MG63 (cell line): ENCODE measurements around the gene RNF5. TPM values are rescaled to one million over a fixed set of nuclear protein-coding genes. Genes with fewer than 3 reads are reported as not detected.

ENCODE experiments used
- DNase-seq: peaks from one replicate; pipeline ENCODE4 v3.0.0-alpha.2; 2020
- H3K27me3 ChIP-seq: fragments of 250-450 bp; sonication (Bioruptor Pico); 2 replicates; pipeline ENCODE4 v1.5.1; 2020; ENCODE audit warnings: mild to moderate bottlenecking, moderate library complexity
- H3K36me3 ChIP-seq: fragments of 250-450 bp; sonication (Bioruptor Pico); 2 replicates; pipeline ENCODE4 v1.5.1; 2020; ENCODE audit warnings: mild to moderate bottlenecking, moderate library complexity
- H3K4me3 ChIP-seq: fragments of 250-450 bp; sonication (Bioruptor Pico); 2 replicates; pipeline ENCODE4 v1.5.1; 2020; ENCODE audit warnings: mild to moderate bottlenecking, moderate library complexity
- H3K9me3 ChIP-seq: fragments of 250-450 bp; sonication (Bioruptor Pico); 2 replicates; pipeline ENCODE4 v1.5.1; 2020; ENCODE audit warnings: mild to moderate bottlenecking, moderate library complexity
- total RNA-seq: library from RNA; depleted of rRNA; stranded (reverse); fragments of >200 nt; shearing (Covaris generic); gene quantifications from 2 replicates; pipeline ENCODE4 v1.2.3, GENCODE V29; 2014; ENCODE audit warnings: low replicate concordance

Gene RNF5
- total RNA-seq, 1 experiment from 2014 or later: 38.3 TPM

DNA sequence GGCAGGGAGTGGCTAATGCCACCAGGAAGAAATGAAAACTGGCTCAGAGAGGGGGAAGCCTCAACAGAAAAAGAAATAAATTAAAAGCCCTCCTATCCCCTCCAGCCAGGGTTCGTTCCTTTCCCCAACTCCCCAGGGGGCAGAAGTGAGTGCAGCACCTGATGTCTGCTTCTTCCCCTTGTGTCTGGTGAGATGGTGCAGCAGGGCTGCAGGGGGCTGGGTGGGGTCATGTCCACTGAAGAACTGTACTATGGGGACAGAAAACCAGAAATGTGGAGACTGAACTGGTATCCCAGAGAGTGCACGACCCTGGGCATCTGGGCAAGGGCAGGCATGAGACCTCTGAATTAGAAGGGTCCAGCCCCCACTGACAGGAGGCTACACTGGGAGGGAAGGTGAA lies 9.9 kb upstream of the RNF5 start:
- H3K27me3 ChIP-seq: no peaks in the 10 kb centered on the region
- DNase-seq: no peak
- no peak overlapping the region for H3K4me3 ChIP-seq
- no peaks in the 10 kb centered on the region for H3K9me3 ChIP-seq
- H3K36me3 ChIP-seq: no peaks in the 10 kb centered on the region

DNA sequence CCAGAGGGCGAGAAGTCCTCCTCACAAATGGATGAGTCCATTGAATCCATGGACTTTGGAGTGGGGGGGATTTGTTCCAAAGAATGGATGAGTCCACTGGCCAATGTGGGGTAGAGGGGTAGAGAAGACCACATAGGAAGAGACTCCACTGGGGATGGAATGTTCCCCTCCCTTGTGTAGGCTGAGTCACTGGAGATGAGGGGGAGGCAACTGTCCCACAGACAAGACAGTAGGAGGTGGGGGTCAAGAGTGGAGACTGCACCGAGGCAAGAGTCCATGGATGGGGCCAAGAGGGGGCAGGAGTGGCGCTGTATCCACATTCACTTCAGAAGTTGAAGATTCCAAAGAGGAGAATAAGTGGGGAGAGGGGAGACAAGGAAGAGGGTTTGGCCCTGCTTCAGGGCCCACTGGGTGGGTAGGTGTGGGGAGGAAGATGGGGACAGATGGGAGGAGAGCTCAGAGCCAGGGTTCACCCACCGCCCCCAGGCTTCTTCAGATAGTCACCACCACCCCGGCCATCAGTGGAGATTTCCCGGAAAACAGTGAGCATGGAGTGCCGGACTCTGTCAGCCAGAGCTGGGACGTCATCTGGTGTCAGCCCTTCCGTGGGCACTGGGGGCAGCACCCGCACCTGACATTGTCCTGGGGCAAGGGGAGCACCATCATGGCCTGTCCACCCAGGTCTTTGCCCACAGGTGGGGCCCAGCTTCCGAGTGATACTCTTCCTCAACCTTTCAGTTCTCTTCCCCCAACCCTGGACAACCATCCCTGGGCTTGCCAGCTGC lies 9.2 kb upstream of the RNF5 start:
- Histone ChIP-seq H3K4me3 (no peak overlapping the region), H3K36me3 (no peaks in the 10 kb centered on the region), H3K27me3 (no peaks in the 10 kb centered on the region), H3K9me3 (no peaks in the 10 kb centered on the region)
- DNase-seq: no peak

DNA sequence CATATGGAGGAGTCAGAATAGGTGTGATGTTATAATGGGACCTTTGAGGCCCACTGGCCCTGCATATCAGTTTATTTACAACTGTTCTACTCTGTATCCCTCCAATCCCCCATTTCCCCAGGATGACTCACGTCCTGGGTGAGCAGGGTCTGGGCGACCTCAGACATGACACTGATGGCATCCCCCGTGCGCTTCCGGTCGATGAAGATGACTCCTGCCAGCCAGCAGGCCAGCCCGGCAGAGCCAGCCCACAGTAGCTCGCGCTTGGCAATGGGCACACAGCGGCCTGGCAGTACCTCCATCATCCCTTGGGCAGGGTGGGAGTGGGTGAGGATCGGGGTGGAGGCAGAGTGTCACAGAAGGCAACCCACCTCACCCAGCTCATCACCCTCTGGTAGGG lies 7.9 kb upstream of the RNF5 start:
- DNase-seq: no peak
- Histone ChIP-seq H3K4me3 (no peak overlapping the region), H3K27me3 (no peaks in the 10 kb centered on the region), H3K36me3 (no peaks in the 10 kb centered on the region), H3K9me3 (no peaks in the 10 kb centered on the region)

DNA sequence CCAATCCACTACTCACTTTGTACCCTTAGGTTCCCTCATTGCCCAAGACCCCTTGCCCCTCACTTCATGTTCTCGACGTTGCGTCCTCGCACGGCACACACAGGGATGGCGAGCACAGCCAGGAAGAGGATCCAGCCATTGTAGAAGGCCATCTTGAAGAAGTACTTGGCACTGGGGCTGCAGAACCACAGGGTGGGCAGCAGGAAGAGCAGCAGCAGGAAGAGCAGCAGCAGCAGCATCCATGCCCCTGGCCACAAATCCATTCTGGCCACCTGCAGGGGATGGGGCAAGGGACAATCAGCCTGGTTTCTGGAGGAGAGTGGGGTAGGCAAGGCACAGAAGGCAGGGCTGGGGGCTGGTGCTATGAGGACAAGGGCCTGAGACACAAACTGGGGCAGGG lies 7.0 kb upstream of the RNF5 start:
- DNase-seq: no peak
- H3K4me3 ChIP-seq: no peak overlapping the region
- H3K36me3 ChIP-seq: no peaks in the 10 kb centered on the region
- no peaks in the 10 kb centered on the region for H3K27me3 ChIP-seq
- no peaks in the 10 kb centered on the region for H3K9me3 ChIP-seq

DNA sequence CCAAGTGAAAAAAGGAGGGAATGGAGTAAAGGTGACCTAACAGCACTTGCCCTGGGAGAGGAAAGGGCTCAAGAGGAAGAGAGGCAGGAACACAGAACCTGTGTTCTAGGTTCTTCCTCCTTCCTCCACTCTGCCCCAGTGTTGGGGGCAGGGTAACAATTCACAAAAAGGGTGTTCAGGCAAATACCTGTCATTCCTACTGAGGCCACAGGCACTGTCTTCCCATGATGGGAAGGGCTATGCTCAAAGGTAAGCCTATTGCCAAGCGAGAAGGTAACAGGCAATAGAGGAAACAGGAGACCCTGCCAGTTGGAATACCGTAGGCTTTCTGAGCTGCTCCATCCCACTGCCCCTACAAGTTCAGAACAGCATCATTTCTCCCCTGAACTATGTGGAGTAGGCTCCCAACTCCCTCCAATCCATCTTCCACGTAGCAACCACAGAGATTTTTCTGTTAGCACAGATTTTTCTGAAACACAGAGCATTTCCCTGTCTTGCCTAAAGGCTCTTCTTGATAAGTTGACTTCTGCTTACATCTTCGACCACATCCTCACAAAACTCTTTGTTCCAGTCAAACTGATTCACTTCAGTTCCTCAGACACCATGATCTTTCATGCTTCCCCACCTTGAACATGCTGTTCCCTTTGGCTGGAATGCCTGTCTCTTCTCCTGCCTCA lies 5.0 kb upstream of the RNF5 start:
- Histone ChIP-seq H3K36me3 (no peaks in the 10 kb centered on the region), H3K9me3 (no peaks in the 10 kb centered on the region), H3K4me3 (no peak overlapping the region), H3K27me3 (no peaks in the 10 kb centered on the region)
- DNase-seq: no peak

DNA sequence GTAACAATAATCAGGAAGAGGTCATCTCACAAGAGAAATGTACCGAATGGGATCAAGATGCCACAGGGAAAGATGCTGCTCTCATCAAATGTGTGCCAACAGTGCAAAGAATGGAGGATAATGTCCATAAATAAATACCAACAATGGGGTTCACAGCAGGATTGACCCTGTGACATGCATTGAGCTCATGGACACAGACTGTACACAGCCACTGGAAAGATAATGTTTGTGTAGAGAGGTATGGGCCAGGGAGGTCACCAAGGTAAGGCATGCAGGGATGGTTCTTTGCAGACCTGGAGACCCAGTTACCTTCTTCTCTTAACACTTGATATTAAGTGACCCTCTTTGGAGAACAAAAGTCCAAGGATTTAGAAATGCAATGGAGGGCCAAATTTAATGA lies 3.8 kb upstream of the RNF5 start:
- H3K27me3 ChIP-seq: no peaks in the 10 kb centered on the region
- H3K36me3 ChIP-seq: no peaks in the 10 kb centered on the region
- H3K9me3 ChIP-seq: no peaks in the 10 kb centered on the region
- no peak overlapping the region for H3K4me3 ChIP-seq
- no peak for DNase-seq

DNA sequence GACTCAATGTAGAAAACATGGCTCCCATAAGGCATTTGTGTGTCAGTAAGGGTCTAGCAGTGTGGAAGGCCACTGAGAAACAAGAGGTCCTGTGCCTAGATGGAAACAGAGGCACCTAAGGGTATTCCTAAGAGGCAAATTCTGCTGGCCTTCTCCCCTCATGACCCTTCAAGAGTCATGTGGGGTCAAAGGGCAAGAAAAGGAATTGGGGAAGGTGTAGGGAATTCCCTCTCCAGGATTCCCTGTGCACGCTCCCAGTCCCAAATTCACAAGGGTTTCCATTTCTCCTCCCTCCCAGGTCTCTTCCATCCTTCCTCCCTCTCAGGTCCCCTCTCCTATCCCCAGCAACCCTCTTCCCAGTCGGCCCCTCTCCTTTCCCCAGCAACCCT lies 2.9 kb upstream of the RNF5 start:
- Histone ChIP-seq H3K4me3 (peak overlapping the region; percentile 66), H3K27me3 (no peaks in the 10 kb centered on the region), H3K9me3 (no peaks in the 10 kb centered on the region), H3K36me3 (no peaks in the 10 kb centered on the region)
- DNase-seq: no peak

DNA sequence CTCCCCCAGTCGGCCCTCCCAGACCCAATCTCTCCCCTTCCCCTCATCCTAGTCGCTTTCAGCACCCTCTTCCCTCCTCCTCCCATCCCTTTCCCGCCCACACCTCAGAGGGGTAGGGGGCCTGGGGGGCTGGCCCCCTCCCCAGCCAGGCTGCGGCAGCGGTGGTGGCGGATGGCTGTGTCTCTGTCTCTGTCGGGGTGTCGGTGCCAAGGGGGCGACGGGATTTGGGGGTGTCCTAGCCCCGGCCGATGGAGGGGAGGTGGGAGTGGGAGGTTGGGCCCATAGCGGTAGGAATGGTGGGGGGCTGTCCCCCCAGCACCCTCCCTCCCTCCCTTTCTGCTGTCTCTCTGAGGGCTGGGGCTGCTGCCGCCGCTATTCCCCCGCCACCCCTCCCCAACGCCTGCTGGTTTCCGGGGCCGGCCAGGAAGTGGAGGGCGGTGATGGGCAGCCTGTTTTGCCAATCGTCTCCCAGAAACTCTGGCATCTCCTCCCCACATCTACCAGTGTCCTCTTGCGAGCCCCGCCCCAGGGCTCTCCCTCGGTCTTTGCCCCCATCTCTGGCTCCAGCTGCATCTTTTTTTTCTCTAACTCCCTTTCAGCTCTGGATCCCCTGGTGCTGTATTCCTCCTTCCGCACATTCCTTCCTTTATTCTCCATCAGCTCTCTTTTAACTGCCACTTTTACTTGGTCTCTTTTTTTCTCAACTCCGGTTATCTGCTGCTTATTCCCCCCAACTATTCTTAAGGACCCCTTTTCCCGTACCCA lies 2.3 kb upstream of the RNF5 start, which contains the start of gene AGPAT1:
TSS of gene AGPAT1 (minus strand) at position 374 of the 765 bp plus-strand sequence. CDS start 4,588 bp downstream, outside the sequence.
- peak; percentile 95 for DNase-seq
- no peaks in the 10 kb centered on the region for H3K27me3 ChIP-seq

DNA sequence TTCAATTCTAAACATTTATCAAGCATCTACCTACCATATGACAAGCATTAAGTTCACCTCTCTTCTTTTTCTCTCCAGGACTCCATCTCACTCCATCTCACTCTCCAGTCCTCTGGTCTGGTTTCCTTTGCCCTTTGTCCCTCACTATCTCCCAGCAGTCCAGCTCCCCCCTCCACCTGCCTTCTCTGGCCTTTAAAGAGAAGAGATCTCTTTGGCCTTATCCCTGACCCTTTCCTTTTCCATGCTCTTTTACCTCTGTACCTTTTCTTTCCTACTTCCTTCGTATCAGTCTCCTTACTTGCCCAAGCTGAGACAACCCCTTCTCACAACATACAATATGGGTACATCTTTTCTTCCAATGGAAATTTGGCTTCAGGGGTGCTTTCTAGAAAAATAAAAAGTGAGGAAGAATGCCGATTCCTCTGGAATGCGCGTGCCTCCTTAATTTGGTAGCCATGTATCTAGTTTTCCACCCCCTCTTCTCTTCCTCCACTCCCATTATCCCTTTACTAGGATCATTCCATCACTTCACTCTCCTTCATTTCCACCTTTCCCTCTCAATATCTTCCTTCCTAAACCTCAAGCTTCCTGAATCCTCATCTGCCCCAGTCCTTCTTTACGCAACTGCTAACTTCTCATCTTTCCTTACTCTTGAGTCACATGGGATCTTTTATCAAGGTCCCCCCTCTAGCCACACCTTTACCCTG lies 1.6 kb upstream of the RNF5 start:
- Histone ChIP-seq H3K27me3 (no peaks in the 10 kb centered on the region), H3K4me3 (peak overlapping the region; percentile 66), H3K9me3 (no peaks in the 10 kb centered on the region), H3K36me3 (no peaks in the 10 kb centered on the region)
- no peak for DNase-seq

More for the DNA sequence above, 2.3 kb upstream of the RNF5 start, which contains the start of gene AGPAT1:
- Histone ChIP-seq H3K36me3 (no peaks in the 10 kb centered on the region), H3K9me3 (no peaks in the 10 kb centered on the region), H3K4me3 (peak within 1 kb of the TSS; percentile 66)

DNA sequence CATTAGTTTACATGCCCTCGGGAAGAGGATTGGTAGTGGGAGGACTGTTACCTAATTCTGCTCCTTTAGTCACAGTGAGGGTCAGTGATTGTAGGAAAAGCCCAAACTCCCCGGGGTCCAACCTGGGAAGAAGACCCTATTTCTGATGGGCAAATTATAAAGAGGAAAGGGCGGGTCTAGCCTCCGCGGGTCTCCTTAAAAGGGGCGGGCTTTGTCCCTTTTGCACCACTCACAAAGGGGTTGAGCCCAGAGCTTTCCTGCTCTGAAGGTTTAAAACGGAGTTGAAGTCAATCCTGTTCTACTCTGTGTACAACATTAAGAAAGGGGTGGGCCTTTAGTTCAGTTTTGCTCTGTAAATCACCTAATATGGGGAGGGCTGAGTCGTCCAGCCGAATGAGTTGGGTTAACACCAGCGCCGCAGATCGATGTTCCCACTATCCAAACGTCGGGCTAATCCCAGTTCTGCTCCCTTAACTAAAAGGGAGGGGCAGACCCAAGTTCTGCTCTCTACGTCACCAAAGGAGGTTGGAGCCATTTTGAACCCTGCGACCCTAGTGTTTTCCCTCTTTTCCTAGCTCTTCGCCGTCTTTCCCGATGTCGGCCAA lies 920 bp upstream of the RNF5 start:
- peak overlapping the region; percentile 66 for H3K4me3 ChIP-seq
- H3K27me3 ChIP-seq: no peaks in the 10 kb centered on the region
- H3K9me3 ChIP-seq: no peaks in the 10 kb centered on the region
- DNase-seq: no peak
- H3K36me3 ChIP-seq: no peaks in the 10 kb centered on the region

DNA sequence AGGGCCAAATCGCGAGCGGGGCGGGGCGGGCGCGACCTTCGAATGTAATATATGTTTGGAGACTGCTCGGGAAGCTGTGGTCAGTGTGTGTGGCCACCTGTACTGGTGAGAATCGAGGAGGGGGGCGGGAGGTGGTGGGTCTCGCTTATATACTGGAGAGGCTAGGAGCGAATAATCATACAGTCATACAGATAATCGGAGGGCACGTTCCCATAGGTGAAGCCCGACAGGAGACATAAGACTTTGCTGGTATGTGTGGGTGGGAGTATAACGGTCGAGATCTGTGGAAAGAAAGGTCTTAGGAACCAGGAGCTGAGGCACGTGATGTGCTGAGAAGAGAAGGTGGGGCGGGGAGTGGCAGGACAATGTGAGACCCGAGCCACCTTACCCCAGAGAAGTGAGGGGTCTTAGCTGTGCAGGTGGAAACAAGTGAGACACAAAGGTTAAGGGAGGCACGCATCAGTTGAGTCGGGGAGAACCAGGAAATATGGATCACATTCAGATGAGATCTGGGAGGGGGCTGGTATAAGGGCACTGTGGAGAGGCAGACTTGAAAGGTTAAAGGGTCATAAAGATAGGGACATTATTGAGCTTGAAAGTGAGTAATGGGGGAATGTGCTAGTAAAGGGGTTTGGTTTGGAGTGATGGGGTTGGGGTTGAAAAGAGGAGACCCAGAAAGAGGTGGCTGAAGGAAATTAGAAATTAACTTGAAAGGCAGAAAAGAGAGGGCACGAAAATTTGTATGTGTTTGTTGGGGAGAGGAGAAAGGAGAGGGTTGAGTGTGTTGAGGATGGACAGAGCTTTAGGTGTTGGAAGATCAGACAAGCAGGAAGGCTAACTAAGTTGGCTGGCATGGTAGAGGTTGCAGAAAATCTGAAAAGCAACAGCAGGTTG lies 589 bp downstream of the RNF5 start:
- no peak for DNase-seq
- peak overlapping the region; percentile 66 for H3K4me3 ChIP-seq
- H3K9me3 ChIP-seq: no peaks in the 10 kb centered on the region

DNA sequence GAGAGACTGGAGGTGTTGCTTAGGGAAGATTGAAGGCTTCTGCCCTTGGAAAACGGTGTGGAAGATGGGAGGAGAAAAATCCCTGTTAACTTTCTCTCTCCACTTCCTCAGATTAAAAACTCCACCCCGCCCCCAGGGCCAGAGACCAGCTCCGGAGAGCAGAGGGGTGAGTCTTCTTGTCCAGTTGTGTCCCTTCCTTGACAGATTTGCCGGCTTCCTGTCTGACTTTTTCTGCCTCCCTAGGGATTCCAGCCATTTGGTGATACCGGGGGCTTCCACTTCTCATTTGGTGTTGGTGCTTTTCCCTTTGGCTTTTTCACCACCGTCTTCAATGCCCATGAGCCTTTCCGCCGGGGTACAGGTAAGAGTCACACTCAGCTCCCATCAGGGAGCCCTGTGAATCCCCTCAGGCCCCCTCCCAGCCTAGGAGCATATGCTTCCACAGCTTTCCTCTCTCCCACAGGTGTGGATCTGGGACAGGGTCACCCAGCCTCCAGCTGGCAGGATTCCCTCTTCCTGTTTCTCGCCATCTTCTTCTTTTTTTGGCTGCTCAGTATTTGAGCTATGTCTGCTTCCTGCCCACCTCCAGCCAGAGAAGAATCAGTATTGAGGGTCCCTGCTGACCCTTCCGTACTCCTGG lies 1.7 kb downstream of the RNF5 start:
- no peak for DNase-seq
- Histone ChIP-seq H3K4me3 (no peak overlapping the region), H3K27me3 (no peaks in the 10 kb centered on the region)

More for the DNA sequence above, 589 bp downstream of the RNF5 start:
- Histone ChIP-seq H3K27me3 (no peaks in the 10 kb centered on the region), H3K36me3 (no peaks in the 10 kb centered on the region)

DNA sequence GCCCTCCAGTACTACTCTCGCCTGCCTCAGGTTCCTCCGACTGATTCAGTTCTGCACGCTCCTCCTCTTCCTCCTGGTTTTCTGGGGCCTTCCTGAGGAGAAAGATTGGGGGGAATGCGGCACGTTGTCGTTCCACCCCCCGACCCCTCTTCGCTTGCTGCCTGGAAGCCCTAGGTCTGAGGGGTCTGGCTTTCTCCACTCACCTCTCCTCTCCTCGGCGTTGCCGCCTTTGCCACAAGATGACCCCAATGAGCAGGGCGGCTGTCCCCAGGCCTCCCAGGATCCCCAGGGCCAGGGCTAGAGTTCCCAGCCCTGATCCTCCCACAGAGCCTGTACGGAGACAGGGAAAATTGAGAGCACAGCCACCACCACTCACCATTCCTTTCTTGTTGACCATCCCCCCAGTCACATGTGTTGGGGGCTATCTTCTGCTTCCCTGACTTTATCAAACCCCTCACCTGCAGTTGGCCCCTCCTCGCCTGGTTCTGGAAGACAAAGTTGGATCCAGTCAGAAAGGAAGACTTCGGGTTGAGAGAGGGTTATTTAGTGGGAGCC lies 3.0 kb downstream of the RNF5 start:
- Histone ChIP-seq H3K4me3 (no peak overlapping the region), H3K36me3 (no peaks in the 10 kb centered on the region), H3K9me3 (no peaks in the 10 kb centered on the region), H3K27me3 (no peaks in the 10 kb centered on the region)
- no peak for DNase-seq

More for the DNA sequence above, 1.7 kb downstream of the RNF5 start:
- Histone ChIP-seq H3K36me3 (no peaks in the 10 kb centered on the region), H3K9me3 (no peaks in the 10 kb centered on the region)

DNA sequence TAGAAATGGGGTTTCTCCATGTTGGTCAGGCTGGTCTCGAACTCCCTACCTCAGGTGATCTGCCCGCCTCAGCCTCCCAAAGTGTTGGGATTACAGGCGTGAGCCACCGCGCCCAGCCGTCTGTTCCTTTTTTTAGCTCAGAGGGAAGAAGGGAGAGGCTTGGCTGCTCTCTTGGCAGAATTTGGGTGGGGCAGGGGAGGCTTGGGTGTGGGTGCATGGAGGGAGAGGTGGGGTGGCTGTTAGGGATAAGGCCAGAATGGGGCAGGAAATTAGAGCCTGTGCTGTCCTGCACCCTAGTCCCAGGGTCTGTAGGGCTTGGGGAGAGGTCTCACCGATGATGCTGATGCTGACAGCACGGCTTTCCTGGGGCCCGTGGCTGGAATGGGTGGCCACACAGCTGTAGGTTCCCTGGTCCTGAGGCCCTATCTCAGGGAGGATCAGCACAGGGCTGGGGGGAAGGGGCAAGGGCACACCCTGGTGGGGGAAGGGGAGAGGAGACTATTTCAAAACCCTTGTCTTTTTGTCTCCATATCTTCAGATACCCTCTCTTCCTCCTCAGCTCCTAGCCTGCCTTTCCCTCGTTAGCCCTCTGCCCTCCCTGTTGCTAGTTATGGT lies 3.8 kb downstream of the RNF5 start:
- Histone ChIP-seq H3K4me3 (no peak overlapping the region), H3K27me3 (no peaks in the 10 kb centered on the region), H3K9me3 (no peaks in the 10 kb centered on the region), H3K36me3 (peaks cover 4% of the 10 kb centered on the region; the same call in 1 of the 2 replicates)
- no peak for DNase-seq
